HG03066 (cell line): ENCODE measurements around the gene GINS1.
"Not testable (repeated sequence)": the region's sequence is repeated elsewhere in the genome, so short reads cannot be mapped to it uniquely, and the experiment has no call there.

Experiments
- ATAC-seq: cut with Tn5 transposase; IDR thresholded peaks from one replicate; pipeline ENCODE4 v1.9.1; 2021; ENCODE audit warnings: low read depth; ENCODE audit not compliant: unreplicated experiment

GINS1 gene

DNA sequence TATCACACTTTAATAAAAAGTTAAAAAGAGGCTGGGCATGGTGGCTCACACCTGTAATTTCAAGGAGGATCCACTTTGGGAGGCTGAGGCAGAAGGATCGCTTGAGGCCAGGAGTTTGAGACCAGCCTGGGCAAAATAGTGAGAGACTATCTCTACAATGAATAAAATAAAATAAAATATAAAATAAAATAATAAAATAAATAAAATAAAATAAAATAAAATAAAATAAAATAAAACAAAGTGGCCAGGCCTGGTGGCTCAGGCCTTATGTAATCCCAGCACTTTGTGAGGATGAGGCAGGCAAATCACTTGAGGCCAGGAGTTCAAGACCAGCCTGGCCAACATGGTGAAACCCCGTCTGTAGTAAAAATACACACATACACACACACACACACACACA lies 65.8 kb downstream of the GINS1 start:
- ATAC-seq: not testable (repeated sequence)

DNA sequence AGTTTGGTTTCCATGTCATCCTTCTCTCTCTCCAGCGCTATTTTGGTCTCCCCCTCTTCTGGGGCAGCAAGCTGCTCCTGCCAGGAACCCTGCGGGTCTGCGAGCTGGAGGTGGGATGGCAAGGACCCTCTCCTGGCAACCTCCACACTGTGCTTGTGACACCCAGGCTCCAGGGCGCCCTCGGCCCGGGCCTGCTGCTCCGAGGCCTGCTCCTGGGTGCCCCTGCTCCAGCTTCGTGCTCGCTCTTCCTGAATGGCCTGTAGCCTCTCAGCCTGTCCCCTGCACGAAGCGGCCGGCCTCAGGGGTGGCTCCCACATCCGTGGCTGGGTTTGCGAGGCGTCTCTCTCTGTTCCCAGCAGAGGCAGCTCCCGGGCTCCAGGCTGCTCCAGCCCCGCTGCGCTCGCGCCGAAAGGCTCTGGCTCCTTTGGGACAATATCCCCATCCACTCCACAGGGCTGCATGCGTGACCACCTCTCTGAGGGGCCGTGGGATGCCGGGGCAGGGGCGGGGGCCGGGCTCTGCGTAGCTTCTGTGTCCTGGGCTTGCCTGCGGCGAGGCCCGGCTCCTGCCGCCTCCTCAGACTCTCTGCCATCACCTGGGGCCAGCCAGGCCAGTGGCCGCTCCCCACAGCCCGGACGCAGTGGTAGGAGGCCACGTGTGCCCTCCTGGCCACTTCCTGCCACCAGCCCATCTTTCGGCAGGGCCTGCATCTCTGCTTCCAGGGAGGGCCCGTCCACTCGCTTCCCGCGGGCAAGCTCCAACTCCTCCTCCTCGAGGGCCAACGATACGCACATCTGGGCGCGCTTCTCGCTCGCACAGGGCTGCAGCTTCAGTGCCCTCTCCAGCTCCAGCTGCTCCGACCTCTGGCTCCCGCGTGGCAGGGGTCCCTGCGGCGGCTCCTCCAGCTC lies 68.9 kb downstream of the GINS1 start:
- no peak for ATAC-seq

DNA sequence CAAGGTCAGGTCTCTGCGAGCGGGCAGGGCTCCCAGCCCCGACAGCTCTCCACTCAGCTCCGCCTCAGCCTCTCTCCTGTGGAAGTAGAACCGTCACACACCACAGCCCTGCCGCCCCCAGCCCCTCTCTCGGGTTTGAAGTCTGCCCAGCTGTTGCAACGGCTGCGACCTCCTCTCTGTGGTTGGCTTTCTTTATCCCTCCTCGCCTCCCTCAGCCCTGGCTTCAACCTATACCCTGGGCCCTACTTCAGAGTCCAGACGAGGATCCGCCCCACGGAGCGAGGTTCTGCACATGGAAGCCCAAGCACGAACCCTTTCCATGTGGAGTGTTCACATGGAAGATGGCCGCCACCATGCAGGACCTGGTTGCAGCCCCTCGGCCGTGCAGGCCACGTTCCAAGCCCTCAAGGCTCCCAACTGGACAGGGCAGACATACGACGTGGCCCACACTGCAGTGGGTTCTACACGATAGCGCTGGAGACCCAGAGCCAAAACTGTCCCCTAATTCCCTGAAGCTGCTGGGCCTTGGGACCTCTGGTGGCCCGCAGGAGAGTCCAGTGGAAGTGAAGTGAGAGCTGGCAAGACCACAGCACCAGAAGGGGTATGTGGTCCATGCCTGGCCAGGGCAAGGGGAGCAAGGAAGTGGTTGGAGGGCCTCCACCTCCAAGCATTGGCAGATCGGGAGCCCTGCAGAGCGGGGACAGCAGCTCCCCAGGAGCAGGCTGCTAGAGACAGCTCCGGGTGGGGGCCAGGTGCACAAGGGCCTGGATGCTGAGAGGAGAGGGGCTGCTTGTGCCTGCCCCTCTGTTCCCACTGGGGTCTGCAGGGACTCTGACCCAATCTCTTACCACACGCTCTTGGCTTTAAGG lies 69.8 kb downstream of the GINS1 start:
- no peak for ATAC-seq

DNA sequence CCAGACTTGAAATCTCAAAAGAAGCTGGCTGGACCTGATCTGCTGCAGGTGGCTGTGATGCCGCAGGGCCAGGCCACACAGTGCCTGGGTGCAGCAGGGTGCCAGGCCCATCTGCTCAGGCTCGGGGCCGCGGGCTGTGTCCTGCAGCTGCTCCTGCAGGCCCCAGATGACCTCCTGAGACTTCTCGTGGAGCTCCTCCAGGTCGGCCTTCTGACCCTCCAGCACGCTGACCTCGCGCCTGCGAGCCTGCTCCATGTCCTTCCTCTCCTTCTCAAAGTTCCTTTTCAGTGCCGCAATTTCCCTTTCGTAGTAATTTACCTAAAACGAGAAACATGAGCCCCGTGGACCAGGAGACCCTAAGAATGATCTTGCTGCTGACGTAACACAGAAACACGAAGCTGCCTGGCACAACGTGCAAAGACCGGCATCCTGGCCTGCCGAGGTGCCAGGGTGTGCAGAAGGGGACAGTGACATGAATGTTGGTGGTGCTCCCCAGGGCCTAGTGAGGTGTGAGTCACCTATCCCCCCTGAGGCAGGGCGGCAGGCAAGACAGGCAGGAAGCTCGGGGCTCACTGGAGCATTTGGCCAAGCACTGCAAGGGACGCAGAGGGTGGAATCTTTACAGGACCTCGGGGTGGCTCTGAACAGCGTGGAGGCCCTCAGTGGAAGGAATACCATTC lies 71.6 kb downstream of the GINS1 start:
- ATAC-seq: no peak

DNA sequence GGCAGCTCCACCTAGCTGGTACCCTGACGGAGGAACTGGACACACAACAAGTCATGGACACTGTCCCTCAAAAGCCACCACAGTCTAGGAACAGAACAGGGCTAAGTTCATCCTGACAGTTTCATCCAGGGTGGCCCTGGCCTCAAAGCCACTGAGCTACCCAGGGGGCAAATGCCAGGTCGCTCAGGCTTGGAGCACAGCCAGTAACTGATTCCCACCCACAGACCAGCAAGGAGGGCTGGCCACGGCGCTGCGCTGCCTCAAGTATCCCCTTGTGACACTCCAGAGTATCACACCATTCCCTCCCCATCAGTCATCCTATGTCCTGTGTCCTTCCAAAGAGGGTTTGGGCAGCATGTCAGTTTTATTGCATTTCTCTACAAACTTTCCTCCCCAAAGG lies 72.2 kb downstream of the GINS1 start:
- ATAC-seq: no peak

DNA sequence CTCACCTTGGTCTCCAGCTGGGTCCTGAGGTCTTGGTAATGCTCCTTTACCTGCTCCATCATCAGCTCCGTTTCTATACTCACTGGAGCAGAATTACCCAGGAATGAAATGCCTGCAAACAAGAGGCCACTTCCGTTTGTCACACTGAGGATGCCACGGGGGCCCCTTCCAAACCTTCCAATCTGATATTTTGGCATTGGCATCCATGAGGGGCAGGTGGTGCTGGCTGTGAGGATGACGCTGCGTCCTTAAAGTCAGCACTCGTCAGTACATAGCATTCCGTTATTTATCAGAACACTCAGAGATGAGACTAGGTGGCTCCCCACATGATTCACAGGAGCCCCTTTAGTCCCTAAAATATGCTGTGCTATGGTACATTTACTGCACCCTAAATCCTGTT lies 72.7 kb downstream of the GINS1 start:
- ATAC-seq: no peak

DNA sequence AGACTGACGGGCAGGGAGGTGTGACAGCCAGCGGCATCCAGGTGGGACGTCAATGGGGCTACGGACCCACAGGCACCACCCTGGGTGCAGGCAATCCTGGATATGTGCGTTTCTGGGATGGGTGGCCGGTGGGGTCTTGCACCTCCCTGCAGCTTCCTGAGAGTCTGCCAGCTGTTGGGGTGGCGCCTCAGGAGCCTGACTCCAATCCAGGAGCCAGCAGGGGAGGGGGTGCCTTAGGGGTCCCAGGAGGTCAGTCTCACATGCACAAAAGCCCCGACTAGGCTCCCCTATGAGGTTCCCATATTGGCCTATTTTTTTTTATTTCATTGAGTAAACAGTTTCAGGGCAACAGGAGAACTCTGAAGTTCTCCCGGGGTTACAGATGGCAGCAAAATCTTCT lies 73.3 kb downstream of the GINS1 start:
- ATAC-seq: no peak

DNA sequence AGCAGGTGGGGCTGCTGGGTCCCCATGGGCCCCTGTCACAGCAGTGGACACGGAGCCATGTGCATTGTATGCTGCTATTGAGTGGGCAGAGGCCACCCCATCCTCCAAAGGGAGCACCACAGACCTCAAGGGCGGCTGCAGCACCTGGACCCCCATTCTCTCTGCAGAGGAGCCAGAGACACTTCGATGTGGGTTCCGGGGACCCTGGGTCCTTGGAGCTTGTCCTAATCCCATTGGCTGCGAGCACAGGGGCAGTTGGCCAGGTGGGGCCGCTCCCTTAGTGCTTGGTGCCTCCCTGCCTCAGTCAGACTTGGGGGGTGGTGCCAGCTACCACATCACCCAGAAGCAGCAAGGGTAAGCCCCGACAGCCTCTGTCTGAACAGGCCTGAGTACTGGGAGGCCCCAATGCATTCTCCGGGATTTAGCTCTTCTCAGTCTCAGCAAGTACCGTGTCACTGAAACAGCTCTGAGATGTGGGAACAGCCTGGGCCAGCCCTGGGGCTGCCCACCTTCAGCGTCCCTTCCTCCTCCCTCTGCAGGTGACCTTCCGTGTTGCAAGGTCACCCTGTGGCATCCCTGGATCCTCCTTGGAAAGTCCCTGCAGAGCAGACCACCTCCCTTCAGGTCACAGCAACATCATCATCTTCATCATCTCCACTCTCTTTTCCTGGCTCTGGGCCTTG lies 73.9 kb downstream of the GINS1 start:
- ATAC-seq: no peak

DNA sequence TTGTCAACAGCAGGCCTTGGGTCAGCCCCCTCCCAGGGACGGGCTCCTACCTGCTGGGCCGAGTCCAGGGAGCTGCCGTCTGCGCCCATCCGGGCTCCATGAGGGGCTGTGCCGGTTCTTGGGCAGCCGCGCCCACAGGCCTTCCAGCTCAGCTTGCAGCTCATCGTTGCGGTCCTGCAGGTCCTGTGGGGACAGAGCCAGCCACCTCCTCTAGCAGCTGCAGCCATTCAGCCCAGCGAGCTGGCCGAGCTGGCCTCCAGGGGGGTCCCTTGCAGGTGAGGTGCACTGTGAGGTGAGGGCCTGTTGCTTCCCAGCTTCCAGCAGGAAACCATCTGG lies 74.4 kb downstream of the GINS1 start:
- no peak for ATAC-seq

DNA sequence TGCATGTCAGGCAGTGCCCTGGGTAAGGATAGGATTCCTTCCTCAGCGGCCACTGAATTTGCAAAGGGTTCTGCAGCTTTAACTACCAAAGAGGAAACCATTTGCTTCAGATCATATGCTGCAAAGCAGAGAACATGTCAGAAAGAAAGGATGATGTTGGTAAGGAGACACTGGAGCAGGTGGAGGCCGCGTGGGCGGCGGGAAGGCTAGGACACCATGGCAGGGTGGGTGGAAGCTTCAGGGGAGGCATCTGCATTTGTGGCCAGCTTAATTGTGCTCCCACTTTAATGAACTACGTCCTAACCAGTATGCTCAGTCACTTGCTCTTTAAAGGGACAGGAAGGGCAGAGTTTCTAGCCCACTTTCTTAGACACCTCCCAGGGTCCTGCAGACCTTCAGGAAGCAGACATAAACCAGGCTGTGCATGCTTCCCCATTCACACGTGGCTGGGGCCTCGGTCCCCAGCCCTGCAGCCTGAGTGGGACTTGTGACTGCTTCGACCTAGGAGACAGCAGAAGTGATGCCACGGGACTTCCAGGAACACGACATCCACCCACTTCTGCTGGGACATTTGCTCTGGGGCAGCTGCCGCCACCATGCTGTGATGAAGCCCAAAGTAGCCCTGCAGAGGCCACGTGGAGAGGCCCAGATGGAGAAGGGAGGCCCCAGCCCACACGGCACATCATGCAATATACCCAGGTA lies 76.1 kb downstream of the GINS1 start:
- ATAC-seq: no peak

DNA sequence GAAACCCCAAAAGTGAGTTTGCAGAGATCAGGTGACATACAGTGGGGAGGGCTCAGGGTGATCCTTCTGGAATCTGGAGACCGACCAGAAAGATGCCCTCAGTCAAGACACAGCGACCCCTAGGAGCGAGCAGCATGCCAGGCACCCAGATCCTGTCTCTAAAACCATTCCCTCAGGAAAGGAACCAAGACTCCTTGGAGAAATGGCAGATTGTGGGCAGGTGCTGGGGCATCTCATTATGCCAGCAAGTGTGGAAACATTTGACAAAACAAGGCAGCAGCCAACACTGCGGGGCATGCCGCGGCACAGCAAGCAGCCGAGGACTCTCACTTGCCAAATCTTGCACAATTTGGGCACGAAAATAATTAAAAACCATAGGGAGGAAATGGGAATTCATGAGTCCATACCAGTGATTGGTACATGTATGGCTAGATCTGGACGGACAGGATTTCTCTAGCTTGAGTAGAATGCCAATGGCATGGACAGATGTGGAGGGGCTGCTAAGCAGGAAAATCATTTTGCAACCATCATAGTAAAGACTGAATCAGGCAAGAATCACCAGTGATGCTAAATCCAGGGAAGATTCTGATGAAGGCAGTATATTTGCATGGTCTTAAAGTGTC lies 76.9 kb downstream of the GINS1 start:
- no peak for ATAC-seq

DNA sequence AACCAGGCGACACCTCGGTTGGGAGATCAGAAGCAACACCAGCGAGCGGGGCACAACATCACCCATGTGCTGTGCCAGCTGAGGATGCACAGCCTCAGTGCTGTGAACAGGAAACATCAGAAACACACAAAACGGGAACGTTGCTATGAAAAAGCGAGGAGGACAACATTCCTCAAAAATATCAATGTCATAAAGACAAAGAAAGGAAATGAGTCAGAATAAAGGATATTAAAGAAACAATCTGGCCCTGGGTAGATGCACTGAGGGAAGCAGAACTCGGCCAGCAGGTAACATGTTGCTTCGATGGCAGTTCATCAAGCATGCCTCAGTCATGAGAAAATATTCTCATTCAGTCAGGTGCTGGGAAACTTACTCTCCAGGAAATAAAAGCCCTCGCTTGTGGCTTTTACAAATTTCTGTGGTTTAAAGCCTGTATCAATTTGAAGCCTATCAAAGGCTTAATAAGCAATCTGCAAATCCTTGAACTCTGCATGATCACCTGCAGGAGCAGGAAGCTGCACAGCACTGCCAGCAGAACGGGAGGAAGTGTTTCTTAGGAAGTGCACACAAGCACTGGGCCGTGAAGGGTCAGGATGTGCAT lies 77.5 kb downstream of the GINS1 start:
- no peak for ATAC-seq

DNA sequence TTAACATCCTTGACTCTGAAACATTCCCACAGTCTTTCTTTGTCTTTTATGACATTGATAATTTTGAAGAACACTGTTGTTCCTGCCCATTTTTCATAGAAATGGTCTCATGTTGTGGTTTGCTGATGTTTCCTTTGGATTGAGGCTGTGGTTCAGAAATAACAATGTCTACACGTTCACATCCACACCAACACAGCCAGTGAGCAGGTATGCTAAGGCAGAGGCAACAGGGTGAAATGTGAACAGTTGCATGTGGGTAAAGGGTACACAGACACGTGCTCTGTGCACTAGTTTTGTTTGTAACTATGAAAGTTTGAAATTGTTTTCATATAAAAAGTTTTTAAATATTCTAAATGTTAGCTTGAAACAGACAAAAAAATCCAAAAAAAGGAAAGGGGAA lies 78.4 kb downstream of the GINS1 start:
- ATAC-seq: no peak

DNA sequence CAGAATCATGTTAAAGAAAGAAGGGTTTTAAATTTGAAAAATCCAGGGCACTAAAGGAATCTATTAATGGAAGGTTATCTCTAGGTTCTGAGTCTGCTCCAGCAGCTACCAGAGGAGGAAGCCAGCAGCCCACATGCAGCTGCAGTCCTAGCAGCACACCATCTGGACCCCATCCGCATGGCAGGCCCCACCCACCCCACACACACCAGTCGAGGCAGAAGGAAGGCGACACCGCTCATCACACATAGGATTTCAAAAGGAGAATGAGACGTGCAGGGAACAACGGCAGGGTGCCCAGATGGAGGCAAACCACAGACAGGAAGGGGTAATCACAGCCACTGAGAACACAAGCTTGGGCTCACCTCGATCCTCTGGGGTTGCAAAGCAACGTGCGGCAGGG lies 78.9 kb downstream of the GINS1 start:
- ATAC-seq: no peak

DNA sequence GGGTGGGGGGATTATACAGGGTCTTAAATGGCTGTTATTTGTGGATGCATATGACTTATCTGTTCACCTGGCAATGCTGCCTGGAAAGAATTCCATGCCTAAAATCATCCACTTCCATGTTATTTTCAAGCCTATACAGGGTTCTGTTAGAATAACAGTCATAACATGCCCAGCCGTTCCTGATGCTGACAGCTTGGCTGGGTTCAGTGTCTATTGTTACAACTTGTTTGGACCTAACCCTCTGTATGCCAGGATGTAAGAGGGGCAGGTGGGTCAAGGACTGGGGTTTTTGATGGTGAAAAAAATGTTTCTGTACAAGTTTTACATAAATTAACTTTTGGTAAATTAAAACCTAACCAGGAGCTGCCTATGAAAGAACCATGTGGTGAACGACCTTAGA lies 79.8 kb downstream of the GINS1 start:
- no peak for ATAC-seq

DNA sequence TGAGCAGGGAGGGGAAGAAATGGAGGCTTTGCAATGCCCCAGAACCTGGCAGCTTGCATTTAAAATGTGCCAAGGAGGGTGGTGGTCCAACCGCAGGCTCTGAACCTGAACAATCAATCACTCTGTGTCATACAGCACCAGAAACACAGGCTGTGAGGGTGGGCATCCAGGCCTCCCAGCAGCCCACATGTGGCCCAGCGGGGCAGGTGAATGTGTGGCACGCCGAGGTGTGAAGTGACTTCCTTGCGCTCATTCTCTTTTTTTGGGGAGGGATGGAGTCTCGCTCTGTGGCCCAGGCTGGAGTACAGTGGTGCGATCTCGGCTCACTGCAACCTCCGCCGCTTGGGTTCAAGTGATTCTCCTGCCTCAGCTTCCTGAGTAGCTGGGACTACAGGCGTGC lies 80.5 kb downstream of the GINS1 start:
- ATAC-seq: no peak

DNA sequence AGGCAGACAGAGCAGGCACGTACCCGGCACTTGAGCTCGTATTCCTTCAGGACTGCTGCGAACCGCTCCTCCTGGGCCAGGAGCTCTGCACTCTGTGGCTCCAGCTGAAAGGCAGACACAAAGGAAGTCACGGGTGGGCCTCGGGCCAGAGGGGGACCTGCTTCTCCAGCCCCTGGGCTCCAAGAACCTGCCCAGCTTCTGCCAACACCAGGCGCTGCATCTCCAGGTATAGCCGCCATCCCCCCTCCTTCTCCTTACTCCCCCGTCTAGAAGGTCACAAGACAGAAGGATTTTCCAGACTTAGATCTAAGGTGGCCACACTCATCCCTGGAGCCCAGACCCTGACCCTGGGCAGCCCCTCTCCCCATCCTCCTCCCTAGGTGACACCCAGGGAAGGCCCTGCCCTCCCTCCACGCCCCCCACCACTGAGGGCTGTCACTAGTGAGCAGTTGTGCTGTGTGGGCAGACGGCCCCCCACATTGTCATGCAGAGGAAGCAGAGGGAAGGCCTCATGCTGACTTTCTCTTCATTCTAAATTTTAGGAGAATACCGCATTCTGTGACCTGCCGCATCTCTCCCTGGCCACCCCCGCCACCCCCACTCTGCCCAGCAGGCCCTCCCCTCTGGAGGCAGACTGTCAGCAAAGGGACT lies 81.9 kb downstream of the GINS1 start:
- ATAC-seq: no peak

DNA sequence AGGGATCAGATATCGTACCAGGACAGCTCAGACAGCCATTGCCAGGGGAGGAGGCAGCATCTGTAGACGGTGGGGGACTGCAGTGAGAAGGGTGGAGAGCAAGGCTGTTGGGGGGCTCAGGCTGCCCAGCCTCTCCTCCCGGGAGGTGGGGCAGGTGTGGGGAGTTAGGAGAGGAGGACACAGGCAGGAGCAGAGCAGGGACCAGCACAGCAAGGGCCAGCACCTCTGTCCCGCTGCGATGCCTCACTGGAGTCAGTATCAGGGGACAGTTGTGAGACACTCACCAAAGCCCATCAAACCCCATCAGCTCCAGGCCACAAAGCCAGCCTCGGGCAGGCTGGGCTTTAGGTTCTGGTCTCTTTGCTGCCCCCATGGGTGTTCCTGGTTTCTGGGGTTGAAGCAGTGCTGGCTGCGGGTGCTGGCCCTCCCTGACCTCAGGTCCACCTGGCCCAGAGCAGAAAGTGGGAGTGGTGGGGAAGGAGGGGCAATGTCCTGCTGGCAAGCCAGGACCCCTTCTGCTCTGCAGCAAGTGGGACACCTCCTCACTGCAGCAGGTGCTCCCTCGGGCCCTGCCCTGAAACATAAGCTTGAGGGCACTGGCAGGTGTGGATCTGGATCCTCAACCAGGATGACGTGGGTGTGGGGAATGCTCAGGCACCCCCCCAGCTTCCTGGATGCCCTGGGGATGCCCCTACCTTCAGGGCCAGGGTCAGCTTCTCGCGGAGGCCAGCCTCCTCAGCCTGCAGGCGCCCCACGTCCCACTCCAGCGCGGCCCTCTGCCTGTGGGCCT lies 83.4 kb downstream of the GINS1 start:
- ATAC-seq: no peak
